Measurements from ENCODE around the gene RPRD1B.

DNA sequence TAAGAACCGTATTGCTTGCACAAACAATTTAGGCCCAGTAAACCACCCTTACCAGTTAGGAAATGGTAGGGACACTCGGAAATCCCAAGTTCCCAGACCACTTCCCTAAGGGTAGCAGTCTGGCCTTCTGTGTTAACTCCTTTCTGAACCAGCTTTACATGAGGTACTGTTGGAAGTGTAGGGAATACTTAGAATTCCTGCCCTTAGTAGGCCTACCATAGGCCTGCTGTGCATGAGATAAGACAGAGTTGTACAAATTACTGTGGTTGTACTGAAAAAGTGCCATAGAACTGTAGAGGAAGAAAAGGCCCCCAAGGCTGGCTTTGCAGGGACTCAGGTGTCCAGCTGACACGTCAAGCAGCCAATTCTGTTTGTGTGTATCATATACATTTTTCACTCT lies 11.1 kb downstream of the RPRD1B start:
- no peak for TF ChIP-seq YY1 (IDR thresholded peaks at IDR 0.05; ENCODE audit: low read depth)
- TF ChIP-seq, protein P1, sequence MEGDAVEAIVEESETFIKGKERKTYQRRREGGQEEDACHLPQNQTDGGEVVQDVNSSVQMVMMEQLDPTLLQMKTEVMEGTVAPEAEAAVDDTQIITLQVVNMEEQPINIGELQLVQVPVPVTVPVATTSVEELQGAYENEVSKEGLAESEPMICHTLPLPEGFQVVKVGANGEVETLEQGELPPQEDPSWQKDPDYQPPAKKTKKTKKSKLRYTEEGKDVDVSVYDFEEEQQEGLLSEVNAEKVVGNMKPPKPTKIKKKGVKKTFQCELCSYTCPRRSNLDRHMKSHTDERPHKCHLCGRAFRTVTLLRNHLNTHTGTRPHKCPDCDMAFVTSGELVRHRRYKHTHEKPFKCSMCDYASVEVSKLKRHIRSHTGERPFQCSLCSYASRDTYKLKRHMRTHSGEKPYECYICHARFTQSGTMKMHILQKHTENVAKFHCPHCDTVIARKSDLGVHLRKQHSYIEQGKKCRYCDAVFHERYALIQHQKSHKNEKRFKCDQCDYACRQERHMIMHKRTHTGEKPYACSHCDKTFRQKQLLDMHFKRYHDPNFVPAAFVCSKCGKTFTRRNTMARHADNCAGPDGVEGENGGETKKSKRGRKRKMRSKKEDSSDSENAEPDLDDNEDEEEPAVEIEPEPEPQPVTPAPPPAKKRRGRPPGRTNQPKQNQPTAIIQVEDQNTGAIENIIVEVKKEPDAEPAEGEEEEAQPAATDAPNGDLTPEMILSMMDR (IDR thresholded peaks at IDR 0.05), result no peak
- no peak for TF ChIP-seq SIN3A (IDR thresholded peaks at IDR 0.05; ENCODE audit: borderline replicate concordance, low read depth, low read length)
- no peak for TF ChIP-seq EZH2phosphoT487 (IDR thresholded peaks at IDR 0.05; ENCODE audit: borderline replicate concordance, low read depth)
- TF ChIP-seq MXI1 (IDR thresholded peaks at IDR 0.05; ENCODE audit: low read depth, low read length), result no peak
- no peak for TF ChIP-seq RXRA (IDR thresholded peaks at IDR 0.05; ENCODE audit: borderline replicate concordance, low read depth)
